BLaER1 treated with 17β-estradiol and CSF1 and Interleukin-3, amounts not matched to agents 10 nM and 100 nM (cell line): ENCODE data around the gene ZBTB49.
"Not testable (repeated sequence)": the region's sequence is repeated elsewhere in the genome, so short reads cannot be mapped to it uniquely, and the experiment has no call there.

Experiments used
- H3K27ac ChIP-seq, 11 experiments: shearing (Covaris generic); formaldehyde crosslinking; 2 replicates each; pipeline ENCODE4 v1.8.1; 2022
- H3K27me3 ChIP-seq, 11 experiments: shearing (Covaris generic); formaldehyde crosslinking; 2 replicates each; pipeline ENCODE4 v1.8.1; 2022
- H3K36me3 ChIP-seq, 11 experiments: shearing (Covaris generic); formaldehyde crosslinking; 2 replicates each; pipeline ENCODE4 v1.8.1; 2022
- H3K4me1 ChIP-seq, 10 experiments: shearing (Covaris generic); formaldehyde crosslinking; 2 replicates each; pipeline ENCODE4 v1.8.1; 2022
- H3K4me2 ChIP-seq, 11 experiments: shearing (Covaris generic); formaldehyde crosslinking; 2 replicates each; pipeline ENCODE4 v1.8.1; 2022
- H3K4me3 ChIP-seq, 10 experiments: shearing (Covaris generic); formaldehyde crosslinking; 2 replicates each; pipeline ENCODE4 v1.8.1; 2022
- H3K9ac ChIP-seq, 11 experiments: shearing (Covaris generic); formaldehyde crosslinking; 2 replicates each; pipeline ENCODE4 v1.8.1; 2022
- H3K9me3 ChIP-seq, 11 experiments: shearing (Covaris generic); formaldehyde crosslinking; replicated peaks in 1 of 11; 2 replicates each; pipeline ENCODE4 v1.8.1; 2022
- H4K20me1 ChIP-seq, 11 experiments: shearing (Covaris generic); formaldehyde crosslinking; 2 replicates each; pipeline ENCODE4 v1.8.1; 2022
- Cebpa-rat ChIP-seq, 11 experiments: shearing (Covaris generic); IDR thresholded peaks; 2 replicates each; pipeline ENCODE4 v1.8.1; 2022

Gene ZBTB49

DNA sequence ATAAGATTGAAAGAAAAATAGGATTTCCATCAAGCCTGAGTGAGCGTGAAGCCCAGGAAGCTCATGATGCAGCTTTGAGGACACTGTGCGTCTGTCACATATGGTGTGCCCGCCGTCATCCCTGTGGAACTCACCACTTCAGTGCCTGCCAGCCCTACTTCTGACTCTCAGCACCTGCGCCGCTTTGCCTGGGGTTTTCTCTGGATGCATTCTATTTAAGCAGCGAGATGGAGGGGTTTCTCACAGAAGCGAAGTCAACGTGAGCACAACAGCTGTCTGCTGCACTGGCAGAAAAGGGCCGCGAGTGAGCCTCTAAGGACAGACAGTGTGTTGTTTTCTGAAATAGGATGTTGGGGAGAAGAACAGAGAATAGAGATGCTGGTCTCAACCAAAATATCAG lies 35.9 kb upstream of the ZBTB49 start:
- no peak for TF ChIP-seq Cebpa-rat (IDR thresholded peaks at IDR 0.05)
- no peaks in the 10 kb centered on the region for H3K36me3 ChIP-seq
- no peak overlapping the region for H3K27ac ChIP-seq
- H3K4me3 ChIP-seq: no peak overlapping the region
- H3K9me3 ChIP-seq: no peaks in the 10 kb centered on the region
- H4K20me1 ChIP-seq: no peaks in the 10 kb centered on the region
- H3K4me2 ChIP-seq: no peak overlapping the region
- peaks cover 0 to 5% (median 1%) of the 10 kb centered on the region in 11 experiments; a peak in 8 of 22 replicates for H3K27me3 ChIP-seq
- peaks cover 0 to 4% (median 0%) of the 10 kb centered on the region in 10 experiments; a peak in 1 of 20 replicates for H3K4me1 ChIP-seq
- no peak overlapping the region for H3K9ac ChIP-seq

DNA sequence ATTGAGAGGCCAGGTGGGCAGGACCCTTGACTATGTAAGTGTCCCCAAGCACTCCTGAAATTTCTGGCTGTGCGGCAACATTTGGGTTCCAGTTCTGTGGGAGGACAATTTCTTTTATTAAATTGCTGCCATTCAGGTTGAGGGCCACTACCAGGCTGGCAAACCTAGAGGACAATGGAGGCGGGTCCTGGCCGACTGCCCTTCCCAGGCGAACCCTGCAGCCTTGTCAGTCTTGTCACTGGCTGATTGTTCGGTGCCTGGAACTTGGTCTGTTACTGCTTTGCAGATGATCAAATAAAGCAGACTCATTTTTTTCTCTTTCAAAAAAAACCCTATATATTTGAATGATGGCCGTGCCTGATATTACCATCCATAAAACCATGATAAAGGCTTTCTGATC lies 35.4 kb upstream of the ZBTB49 start:
- TF ChIP-seq Cebpa-rat (IDR thresholded peaks at IDR 0.05): no peak
- peaks cover 0 to under 1% (median 0%) of the 10 kb centered on the region in 11 experiments; a peak in 1 of 22 replicates for H3K27me3 ChIP-seq
- no peaks in the 10 kb centered on the region for H4K20me1 ChIP-seq
- no peak overlapping the region for H3K4me3 ChIP-seq
- H3K36me3 ChIP-seq: no peaks in the 10 kb centered on the region
- H3K27ac ChIP-seq: no peak overlapping the region
- H3K9ac ChIP-seq: no peak overlapping the region
- H3K9me3 ChIP-seq: no peaks in the 10 kb centered on the region
- 0 out of 20 replicates have a peak, but pooled peaks cover 0 to 4% (median 0%) of the 10 kb centered on the region in 10 experiments for H3K4me1 ChIP-seq
- H3K4me2 ChIP-seq: no peak overlapping the region

DNA sequence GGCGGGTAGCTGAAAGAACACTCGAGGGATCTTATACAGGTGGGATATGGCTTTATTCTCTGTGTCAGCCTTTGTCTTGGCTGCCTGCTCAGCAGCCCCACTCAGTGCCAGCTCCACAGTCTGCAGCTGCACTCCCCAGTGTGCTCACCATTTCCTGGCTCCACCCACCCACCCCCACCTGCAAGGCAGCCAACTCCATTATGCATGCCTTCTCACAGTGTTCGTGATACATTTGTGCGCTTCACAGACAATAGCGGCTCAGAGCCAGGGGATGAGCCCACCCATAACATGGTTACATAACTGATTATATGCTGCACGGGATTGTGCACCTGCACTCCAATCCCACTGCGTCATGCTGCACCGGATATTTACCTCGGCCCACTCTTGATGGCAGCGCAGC lies 33.3 kb upstream of the ZBTB49 start:
- H3K27me3 ChIP-seq: no peaks in the 10 kb centered on the region
- H3K9ac ChIP-seq: no peak overlapping the region
- H3K4me1 ChIP-seq: 0 out of 20 replicates have a peak, but pooled peaks cover 0 to 4% (median 0%) of the 10 kb centered on the region in 10 experiments
- H3K9me3 ChIP-seq: no peaks in the 10 kb centered on the region
- TF ChIP-seq Cebpa-rat (IDR thresholded peaks at IDR 0.05): no peak
- H4K20me1 ChIP-seq: no peaks in the 10 kb centered on the region
- H3K4me3 ChIP-seq: no peak overlapping the region
- no peaks in the 10 kb centered on the region for H3K36me3 ChIP-seq
- H3K27ac ChIP-seq: no peak overlapping the region
- no peak overlapping the region for H3K4me2 ChIP-seq

DNA sequence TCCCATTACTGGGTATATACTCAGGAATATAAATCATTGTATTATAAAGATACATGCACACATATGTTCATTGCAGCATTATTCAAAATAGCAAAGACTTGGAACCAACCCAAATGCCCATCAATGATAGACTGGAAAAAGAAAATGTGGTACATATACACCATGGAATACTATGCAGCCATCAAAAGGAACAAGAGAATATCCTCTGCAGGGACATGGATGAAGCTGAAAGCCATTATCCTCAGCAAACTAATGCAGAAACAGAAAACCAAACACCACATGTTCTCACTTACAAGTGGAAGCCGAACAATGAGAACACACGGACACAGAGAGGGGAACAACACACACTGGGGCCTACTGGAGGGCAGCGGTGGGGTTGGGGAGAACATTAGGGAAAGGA lies 32.3 kb upstream of the ZBTB49 start:
- not testable (repeated sequence) for H3K27ac ChIP-seq, H3K9ac ChIP-seq, H3K4me3 ChIP-seq, H4K20me1 ChIP-seq, H3K4me1 ChIP-seq, H3K4me2 ChIP-seq, H3K36me3 ChIP-seq, H3K27me3 ChIP-seq, H3K9me3 ChIP-seq

DNA sequence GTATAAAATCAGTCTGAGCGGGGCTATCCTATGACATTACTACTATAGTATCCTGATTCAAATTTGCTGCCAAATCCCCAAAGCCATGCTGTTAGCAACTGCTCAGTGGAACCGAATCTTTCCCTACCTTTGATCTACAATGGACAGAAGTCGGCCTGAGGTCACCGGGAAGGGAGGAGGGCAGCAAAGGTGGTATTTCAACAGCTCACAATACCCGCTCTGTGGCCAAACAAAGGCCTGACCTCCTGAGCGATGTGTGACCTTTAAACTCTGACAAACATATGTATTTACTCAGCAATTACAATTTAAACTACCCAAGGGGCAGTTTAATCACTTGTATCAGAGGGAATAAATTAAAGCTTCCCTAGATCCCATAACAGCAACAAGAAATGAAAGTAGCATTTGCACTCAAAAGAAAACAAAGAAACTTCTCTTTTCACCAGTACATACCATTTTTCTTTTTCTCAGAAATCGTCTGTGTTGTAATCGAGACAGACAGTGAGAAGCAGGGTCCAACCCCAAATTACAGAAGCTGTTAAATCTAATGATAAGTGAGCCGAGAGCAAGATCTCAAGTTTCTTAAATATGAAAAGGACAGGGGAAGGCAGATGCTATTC lies 30.5 kb upstream of the ZBTB49 start:
- Histone ChIP-seq H3K36me3 (no peaks in the 10 kb centered on the region), H3K27ac (no peak overlapping the region), H3K9me3 (no peaks in the 10 kb centered on the region), H3K4me2 (no peak overlapping the region), H3K4me3 (no peak overlapping the region), H3K27me3 (no peaks in the 10 kb centered on the region), H4K20me1 (no peaks in the 10 kb centered on the region), H3K9ac (no peak overlapping the region), H3K4me1 (0 out of 20 replicates have a peak, but pooled peaks cover 0 to 4% (median 0%) of the 10 kb centered on the region in 10 experiments)
- no peak for TF ChIP-seq Cebpa-rat (IDR thresholded peaks at IDR 0.05)

DNA sequence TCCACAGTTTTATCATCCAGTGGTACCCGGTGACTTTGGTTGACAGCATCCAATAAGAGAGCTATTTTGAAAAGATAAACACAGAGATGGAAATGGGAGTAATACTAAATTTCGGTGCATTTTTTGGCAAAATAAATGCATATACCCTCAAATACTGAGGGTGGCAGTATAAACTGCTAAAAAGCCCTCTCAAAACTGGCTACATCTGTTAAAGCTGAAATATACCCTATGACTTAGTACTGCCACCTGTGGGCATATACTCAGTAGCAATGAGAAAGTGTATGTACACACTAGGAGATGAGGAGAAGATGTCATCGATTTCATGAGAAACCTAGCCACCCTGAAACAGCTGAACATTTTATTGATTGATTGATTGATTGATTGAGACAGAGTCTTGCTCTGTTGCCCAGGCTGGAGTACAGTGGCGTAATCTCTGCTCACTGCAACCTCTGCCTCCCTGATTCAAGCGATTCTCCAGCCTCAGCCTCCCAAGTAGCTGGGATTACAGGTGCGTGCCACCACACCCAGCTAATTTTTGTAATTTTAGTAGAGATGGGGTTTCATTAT lies 29.8 kb upstream of the ZBTB49 start:
- Histone ChIP-seq H4K20me1 (no peaks in the 10 kb centered on the region), H3K27ac (no peak overlapping the region), H3K36me3 (peaks cover 0 to 2% (median 0%) of the 10 kb centered on the region in 11 experiments; a peak in 1 of 22 replicates), H3K9me3 (no peaks in the 10 kb centered on the region), H3K4me2 (no peak overlapping the region), H3K4me3 (no peak overlapping the region), H3K4me1 (0 out of 20 replicates have a peak, but pooled peaks cover 0 to 4% (median 0%) of the 10 kb centered on the region in 10 experiments), H3K9ac (no peak overlapping the region), H3K27me3 (no peaks in the 10 kb centered on the region)
- no peak for TF ChIP-seq Cebpa-rat (IDR thresholded peaks at IDR 0.05)

DNA sequence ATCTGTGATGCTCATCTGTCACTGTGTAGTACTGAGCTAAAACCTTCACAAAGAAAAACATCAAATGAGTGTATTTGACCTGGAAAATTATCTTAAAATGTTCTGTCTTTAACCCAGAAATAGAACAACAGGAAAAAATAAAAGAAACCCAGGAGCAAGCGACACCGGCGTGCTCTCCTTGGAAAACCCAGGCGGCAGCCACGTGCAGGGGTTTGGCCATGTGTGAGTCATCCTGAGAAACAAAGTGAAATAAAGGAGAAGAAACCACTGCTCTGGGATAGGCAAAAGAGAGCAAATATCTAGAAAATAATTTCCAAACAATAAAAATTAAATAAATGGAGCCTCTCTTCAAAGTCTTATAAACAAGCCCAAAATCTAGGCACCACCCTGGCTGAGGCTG lies 22.1 kb upstream of the ZBTB49 start:
- Histone ChIP-seq H3K9ac (peak overlapping the region in 2 of 11 experiments; percentile 12 to 60; a peak in 1 of 22 replicates), H3K27me3 (no peaks in the 10 kb centered on the region), H4K20me1 (peaks cover 0 to 34% (median 7%) of the 10 kb centered on the region in 11 experiments; a peak in 8 of 22 replicates), H3K4me1 (peaks cover 0 to 54% (median 9%) of the 10 kb centered on the region in 10 experiments; a peak in 10 of 20 replicates), H3K27ac (peak overlapping the region in 3 of 11 experiments; percentile 70 to 88 (median 74); a peak in 6 of 22 replicates), H3K4me3 (no peak overlapping the region), H3K36me3 (peaks cover 20 to 79% (median 70%) of the 10 kb centered on the region in 11 experiments), H3K4me2 (peak overlapping the region in 4 of 11 experiments; percentile 71 to 82 (median 80); a peak in 8 of 22 replicates), H3K9me3 (peaks cover 0 to 10% (median 6%) of the 10 kb centered on the region in 11 experiments; a peak in 9 of 22 replicates)
- TF ChIP-seq Cebpa-rat (IDR thresholded peaks at IDR 0.05): no peak

DNA sequence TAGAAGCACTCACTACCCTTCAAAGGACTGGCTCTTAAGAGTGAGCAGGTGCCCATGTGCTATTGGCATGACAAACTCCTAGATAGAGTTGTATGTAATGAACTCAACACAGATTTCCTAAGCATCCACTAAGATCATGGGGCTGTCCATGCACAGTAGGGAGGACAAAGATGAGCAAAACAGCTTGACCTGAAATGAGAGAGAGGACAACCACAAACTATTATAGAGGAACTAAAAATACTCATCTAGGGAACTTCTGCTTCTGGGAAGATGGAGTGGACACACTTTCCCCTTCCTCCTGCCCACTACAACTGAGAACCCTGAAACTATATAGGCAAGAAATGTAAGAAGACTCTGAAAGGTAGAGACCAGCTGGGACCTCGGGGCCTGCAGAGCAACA lies 21.3 kb upstream of the ZBTB49 start:
- peaks cover 0 to 10% (median 6%) of the 10 kb centered on the region in 11 experiments; a peak in 9 of 22 replicates for H3K9me3 ChIP-seq
- H3K36me3 ChIP-seq: peaks cover 28 to 87% (median 78%) of the 10 kb centered on the region in 11 experiments
- peak overlapping the region in 3 of 11 experiments; percentile 36 to 60 (median 50); a peak in 6 of 22 replicates for H3K9ac ChIP-seq
- peak overlapping the region in 5 of 11 experiments; percentile 56 to 82 (median 79); a peak in 10 of 22 replicates for H3K4me2 ChIP-seq
- peaks cover 0 to 36% (median 9%) of the 10 kb centered on the region in 11 experiments; a peak in 8 of 22 replicates for H4K20me1 ChIP-seq
- H3K27me3 ChIP-seq: no peaks in the 10 kb centered on the region
- peaks cover 0 to 54% (median 9%) of the 10 kb centered on the region in 10 experiments; a peak in 10 of 20 replicates for H3K4me1 ChIP-seq
- TF ChIP-seq Cebpa-rat (IDR thresholded peaks at IDR 0.05): no peak
- H3K4me3 ChIP-seq: no peak overlapping the region
- H3K27ac ChIP-seq: peak overlapping the region in 5 of 11 experiments; percentile 20 to 88 (median 70); a peak in 8 of 22 replicates

DNA sequence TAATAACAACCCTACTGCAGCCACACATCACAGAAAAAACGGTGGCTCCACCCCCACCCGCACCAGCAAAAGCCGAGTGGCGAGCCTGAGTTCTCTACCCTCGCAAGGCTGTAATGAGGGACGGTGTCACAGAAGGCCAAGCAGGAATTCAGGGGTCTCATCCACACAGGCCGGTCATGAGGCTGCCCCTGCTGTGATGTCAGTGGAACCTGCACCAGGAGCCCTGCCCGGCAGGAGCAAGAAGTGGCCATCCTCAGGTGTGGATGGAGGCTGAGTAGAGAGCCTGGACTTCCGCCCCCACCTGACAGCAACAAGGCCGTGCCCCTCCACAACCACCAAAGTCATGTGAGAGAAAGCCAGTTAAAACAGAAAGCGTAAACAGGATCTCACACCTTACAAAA lies 20.7 kb upstream of the ZBTB49 start:
- Histone ChIP-seq H3K4me2 (peak overlapping the region in 5 of 11 experiments; percentile 56 to 82 (median 79); a peak in 10 of 22 replicates), H3K4me1 (peaks cover 0 to 54% (median 9%) of the 10 kb centered on the region in 10 experiments; a peak in 10 of 20 replicates), H3K9me3 (peaks cover 0 to 10% (median 6%) of the 10 kb centered on the region in 11 experiments; a peak in 9 of 22 replicates), H4K20me1 (peaks cover 0 to 36% (median 9%) of the 10 kb centered on the region in 11 experiments; a peak in 8 of 22 replicates), H3K36me3 (peaks cover 33 to 92% (median 83%) of the 10 kb centered on the region in 11 experiments), H3K9ac (peak overlapping the region in 3 of 11 experiments; percentile 36 to 60 (median 50); a peak in 6 of 22 replicates), H3K27ac (peak overlapping the region in 5 of 11 experiments; percentile 20 to 88 (median 70); a peak in 10 of 22 replicates), H3K27me3 (no peaks in the 10 kb centered on the region), H3K4me3 (no peak overlapping the region)
- no peak for TF ChIP-seq Cebpa-rat (IDR thresholded peaks at IDR 0.05)
